Measurements from ENCODE around the gene IQGAP3.

DNA sequence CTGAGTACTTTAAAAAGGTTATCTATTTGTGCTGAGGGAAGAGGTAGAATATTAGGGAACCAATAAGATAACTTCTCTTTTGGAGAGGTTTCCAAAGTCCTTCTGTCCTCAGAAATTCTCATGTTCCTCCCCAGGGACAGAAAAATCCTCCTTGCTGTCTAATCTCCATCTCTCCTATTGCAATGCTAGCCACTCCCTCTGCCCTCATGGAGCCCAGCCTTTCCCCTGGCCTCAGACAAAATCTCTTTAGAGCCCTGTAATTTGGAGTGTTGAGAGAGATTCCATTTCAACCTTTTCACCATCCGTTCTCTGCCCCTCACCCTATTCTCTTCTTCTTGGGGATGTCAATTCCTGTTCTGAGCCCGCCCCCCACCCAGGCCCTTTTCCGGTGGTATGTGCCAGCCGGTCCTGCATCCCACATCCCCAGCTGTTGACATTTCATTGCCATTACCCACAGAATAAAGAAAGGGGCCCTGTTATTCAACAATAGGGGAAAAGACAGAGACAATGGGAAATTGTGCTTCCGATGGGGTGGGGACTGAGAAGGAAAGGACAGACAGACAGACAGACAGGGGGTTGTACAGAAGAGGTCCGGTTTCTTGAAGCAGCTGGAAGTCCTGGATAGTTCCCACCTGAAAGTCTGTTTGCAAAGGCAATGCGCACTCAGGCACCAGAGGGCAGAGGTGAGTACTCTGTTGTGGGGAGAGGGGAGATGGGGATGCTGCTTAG is 46.7 kb upstream of the IQGAP3 start, which contains the start of gene HAPLN2:
- TF ChIP-seq EZH2 (optimal IDR thresholded peaks at IDR 0.05; ENCODE audit: low read depth, low read length) (no peak), CTCF (IDR thresholded peaks at IDR 0.05; ENCODE audit: low read length) (peak; percentile 77)
